Measurements from ENCODE around the gene GPR42.

Gene GPR42

DNA sequence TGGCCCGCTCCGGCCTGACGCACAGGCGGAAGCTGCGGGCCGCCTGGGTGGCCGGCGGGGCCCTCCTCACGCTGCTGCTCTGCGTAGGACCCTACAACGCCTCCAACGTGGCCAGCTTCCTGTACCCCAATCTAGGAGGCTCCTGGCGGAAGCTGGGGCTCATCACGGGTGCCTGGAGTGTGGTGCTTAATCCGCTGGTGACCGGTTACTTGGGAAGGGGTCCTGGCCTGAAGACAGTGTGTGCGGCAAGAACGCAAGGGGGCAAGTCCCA, 18.8 kb upstream of the GPR42 start:
- DNase-seq, result no peak
- H3K27me3 Mint-ChIP-seq (ENCODE audit: low read depth, poor library complexity), result peaks cover 21% of the 10 kb centered on the region
- H3K4me1 Mint-ChIP-seq, result peaks cover 57% of the 10 kb centered on the region
- H3K27ac Mint-ChIP-seq, result no peak overlapping the region
- H3K36me3 Mint-ChIP-seq (ENCODE audit: low read depth), result no peaks in the 10 kb centered on the region
- H3K9me3 Mint-ChIP-seq, result no peaks in the 10 kb centered on the region
- no peak overlapping the region for H3K4me3 Mint-ChIP-seq
- TF ChIP-seq, protein P1, sequence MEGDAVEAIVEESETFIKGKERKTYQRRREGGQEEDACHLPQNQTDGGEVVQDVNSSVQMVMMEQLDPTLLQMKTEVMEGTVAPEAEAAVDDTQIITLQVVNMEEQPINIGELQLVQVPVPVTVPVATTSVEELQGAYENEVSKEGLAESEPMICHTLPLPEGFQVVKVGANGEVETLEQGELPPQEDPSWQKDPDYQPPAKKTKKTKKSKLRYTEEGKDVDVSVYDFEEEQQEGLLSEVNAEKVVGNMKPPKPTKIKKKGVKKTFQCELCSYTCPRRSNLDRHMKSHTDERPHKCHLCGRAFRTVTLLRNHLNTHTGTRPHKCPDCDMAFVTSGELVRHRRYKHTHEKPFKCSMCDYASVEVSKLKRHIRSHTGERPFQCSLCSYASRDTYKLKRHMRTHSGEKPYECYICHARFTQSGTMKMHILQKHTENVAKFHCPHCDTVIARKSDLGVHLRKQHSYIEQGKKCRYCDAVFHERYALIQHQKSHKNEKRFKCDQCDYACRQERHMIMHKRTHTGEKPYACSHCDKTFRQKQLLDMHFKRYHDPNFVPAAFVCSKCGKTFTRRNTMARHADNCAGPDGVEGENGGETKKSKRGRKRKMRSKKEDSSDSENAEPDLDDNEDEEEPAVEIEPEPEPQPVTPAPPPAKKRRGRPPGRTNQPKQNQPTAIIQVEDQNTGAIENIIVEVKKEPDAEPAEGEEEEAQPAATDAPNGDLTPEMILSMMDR (IDR thresholded peaks at IDR 0.05), result no peak

DNA sequence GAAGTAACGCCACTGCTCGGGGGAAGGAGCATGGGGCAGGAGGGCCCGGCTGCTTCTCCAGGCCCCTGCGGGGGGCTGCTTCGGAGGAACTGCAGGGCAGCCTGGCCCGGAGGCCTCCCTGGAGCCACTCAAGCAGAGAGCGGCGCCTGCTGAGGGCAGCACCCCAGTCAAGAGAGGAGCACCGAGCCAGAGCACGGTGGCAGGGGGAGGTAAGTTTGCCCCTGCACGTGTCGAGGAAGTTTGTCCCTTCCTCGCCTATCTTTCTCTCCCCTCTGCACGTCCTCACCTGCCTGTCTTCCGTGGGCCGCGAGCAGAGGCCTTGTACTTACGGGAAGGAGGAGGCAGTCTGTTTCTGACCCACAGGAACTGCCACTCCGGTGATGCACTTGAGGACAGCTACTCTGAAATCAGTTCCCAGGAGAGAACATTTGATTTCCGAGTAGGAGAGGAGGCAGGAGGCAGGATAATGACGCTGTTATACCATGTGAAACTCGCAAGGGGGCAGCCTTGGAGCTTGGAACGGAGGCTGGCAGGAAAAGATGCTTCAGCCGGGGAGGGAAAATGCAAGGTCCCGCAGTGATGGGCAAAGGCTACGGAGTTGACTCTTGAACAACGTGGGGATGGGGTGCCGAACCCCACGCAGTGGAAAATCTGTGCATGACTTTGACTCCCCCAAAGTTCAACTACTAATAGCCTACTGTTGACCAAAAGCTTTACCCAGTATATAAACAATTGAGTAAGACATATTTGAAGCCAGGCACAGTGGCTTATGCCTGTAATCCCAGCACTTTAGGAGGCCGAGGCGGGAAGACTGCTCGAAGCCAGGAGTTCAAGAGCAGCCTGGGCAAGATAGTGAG, 18.2 kb upstream of the GPR42 start:
- Mint-ChIP-seq H3K27ac (no peak overlapping the region), H3K36me3 (ENCODE audit: low read depth) (no peaks in the 10 kb centered on the region), H3K4me3 (peak overlapping the region; percentile 30), H3K9me3 (no peaks in the 10 kb centered on the region), H3K27me3 (ENCODE audit: low read depth, poor library complexity) (peaks cover 19% of the 10 kb centered on the region), H3K4me1 (peaks cover 54% of the 10 kb centered on the region)
- DNase-seq, result peak; percentile 72
- TF ChIP-seq, protein P1 (IDR thresholded peaks at IDR 0.05), result peak; percentile 77

DNA sequence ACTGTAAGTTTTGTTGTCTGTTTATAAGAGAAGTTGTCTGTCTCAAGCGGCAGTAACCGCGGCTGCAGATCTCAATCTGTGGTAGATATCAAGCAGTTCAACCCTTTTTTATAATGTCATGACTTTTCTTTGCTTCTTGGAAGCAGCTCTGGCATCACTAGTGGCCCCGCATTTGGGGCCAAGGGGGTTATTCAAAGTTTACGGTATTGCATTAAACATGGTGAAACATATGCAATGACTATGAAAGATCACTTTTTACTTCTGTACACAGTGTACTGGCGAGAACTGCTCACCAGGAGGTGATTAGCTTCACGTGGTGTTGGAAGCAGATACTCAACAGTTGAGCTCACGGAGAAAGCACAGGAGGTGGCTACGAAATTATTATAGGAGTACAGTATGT, 17.2 kb upstream of the GPR42 start:
- no peak for DNase-seq
- peaks cover 47% of the 10 kb centered on the region for H3K4me1 Mint-ChIP-seq
- H3K9me3 Mint-ChIP-seq, result no peaks in the 10 kb centered on the region
- H3K4me3 Mint-ChIP-seq, result no peak overlapping the region
- H3K36me3 Mint-ChIP-seq (ENCODE audit: low read depth), result no peaks in the 10 kb centered on the region
- TF ChIP-seq, protein P1 (IDR thresholded peaks at IDR 0.05), result no peak
- H3K27me3 Mint-ChIP-seq (ENCODE audit: low read depth, poor library complexity), result peaks cover 19% of the 10 kb centered on the region
- H3K27ac Mint-ChIP-seq, result no peak overlapping the region

DNA sequence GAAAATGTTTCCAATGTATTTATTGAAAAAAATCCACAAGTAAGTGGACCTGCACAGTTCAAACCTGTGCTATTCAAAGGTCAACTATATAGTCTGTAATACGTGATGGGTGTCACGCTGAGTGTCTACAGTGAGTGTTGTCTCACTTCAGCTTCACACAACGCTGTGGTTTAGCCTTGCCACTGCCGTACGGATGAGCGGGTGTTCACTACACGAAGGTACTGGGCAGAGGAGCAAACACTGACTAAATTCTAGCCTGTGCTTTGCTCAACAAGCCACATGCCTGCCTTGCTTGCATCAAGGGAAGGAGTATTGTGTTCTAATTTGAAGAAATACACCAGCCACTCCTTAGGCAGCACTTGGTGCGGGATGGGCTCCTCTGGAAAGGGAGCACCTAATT, 16.0 kb upstream of the GPR42 start:
- Mint-ChIP-seq H3K36me3 (ENCODE audit: low read depth) (no peaks in the 10 kb centered on the region), H3K27me3 (ENCODE audit: low read depth, poor library complexity) (peaks cover 11% of the 10 kb centered on the region), H3K4me3 (no peak overlapping the region), H3K4me1 (peaks cover 34% of the 10 kb centered on the region), H3K9me3 (no peaks in the 10 kb centered on the region), H3K27ac (no peak overlapping the region)
- TF ChIP-seq, protein P1 (IDR thresholded peaks at IDR 0.05), result no peak
- DNase-seq, result no peak

DNA sequence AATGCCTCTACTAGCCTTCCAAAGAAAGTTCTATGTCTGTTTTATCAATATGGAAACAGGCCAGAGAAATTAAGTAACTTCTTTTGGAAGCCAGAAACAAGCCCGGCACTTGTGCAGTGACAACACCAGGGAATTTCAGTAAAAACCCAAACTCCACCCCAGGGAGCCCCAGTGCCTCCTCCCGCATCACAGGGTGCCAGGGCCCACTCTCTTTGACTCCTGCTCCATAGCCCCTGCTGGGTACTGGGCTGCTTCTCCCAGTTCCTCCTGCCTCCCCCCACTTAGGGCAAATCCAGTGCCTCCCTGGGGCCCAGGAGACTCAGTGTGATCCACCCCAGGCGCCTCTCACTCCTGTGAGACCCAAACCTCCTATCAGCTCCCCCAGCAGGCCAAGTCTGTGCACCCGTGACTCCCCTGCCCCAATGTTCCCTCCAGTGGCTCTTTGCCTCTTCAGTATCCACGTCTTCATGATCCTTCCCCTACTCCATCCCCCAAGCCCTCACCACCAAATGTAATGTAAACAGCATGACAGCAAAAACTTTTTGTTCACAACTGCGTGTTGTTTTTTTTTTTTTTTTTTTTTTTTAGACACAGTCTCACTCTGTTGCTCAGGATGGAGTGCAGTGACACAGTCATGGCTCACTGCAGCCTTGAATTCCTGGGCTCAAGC, 14.9 kb upstream of the GPR42 start:
- H3K4me1 Mint-ChIP-seq, result peaks cover 25% of the 10 kb centered on the region

More for the DNA sequence above, 14.9 kb upstream of the GPR42 start:
- Mint-ChIP-seq H3K27ac (no peak overlapping the region), H3K4me3 (no peak overlapping the region), H3K9me3 (no peaks in the 10 kb centered on the region), H3K27me3 (ENCODE audit: low read depth, poor library complexity) (peaks cover 11% of the 10 kb centered on the region), H3K36me3 (ENCODE audit: low read depth) (no peaks in the 10 kb centered on the region)
- TF ChIP-seq, protein P1 (IDR thresholded peaks at IDR 0.05), result no peak
- no peak for DNase-seq
